GM21515 (cell line): ENCODE results near the gene ADCY9.

Experiments
- ATAC-seq: cut with Tn5 transposase; IDR thresholded peaks from one replicate; pipeline ENCODE4 v1.9.1; 2021; ENCODE audit not compliant: unreplicated experiment

ADCY9 gene

DNA sequence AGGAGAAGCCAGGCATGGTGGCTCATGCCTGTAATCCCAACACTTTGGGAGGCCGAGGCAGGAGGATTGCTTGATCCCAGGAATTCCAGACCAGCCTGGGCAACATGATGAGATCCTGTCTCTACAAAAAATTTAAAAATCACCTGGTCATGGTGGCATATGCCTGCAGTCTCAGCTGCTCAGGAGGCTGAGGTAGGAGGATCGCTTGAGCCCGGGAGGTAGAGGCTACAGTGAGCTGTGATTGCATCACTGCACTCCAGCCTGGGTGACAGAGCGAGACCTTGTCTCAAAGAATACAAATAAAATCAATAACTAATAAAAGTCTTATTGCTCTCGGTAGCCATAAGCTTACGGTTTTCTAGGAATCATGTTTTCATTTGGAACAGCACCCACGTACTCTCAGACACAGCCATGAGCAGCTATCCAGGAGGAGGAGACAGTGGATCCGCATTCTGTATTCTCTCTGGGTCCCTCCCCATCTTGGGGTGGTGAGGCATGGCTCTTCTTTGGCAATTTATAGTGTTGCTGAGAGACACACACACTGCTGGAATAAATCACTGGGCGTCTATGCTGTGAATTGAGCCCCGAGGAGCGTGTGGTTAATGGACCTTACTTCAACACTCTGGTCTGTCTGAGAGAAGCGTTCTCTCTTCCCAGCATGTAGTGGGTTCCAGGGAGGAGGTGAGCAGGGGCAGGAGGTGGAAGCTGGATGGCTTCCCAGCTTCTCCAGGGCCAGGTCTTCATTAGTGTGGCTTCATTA, 8.5 kb upstream of the ADCY9 start:
- ATAC-seq, result no peak

DNA sequence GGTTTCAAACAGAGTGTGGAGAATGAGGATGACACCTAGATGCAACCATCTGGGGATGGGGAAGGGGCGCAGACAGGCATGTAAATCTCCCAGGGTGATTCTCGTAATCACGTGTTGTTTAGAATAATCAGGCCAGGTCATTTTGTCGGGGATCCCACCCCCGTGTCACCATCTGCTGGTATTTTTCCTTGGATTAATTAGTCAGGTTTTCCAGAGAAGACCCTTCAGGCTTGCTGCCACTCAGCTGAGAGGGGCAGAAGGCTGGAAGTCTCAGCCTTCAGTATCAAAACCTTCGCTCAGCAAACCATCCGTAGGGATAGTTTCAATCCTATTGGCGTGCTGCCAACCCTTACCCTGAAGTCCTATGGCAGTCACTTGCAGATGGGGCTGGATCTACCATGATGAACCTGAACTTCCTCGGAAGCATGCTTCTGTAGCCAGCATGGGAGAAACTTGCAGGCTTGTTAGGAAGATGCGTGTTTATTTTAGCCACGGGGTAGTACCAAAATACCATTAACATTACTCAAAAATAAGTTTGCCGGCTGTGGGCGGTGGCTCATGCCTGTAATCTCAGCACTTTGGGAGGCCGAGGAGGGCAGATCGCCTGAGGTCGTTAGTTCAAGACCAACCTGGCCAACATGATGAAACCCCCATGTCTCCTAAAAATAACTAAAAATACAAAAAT, 7.5 kb upstream of the ADCY9 start:
- ATAC-seq, result no peak

GRCh38 chr16:4120176-4120575, 3.9 kb upstream of the ADCY9 start:
- ATAC-seq, result no peak

DNA sequence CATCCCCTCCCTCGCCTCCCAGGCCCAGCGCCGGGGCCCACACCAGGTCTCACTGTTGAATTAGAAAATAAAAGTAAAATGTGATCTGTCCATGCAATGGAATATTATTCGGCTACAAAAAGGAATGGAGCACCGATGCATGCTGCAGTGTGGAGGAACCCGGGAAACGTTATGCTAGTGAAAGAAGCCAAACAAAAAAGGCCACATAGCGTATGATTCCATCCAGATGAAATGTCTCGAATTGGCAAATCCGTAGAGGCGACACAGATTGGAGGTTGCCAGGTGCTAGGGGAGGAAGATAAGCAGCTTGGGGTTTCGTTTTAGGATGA, 972 bp upstream of the ADCY9 start:
- no peak for ATAC-seq

- peak; percentile 29 for ATAC-seq
Observed at GRCh38 chr16:4115949-4116318, 308 bp downstream of the ADCY9 start.

DNA sequence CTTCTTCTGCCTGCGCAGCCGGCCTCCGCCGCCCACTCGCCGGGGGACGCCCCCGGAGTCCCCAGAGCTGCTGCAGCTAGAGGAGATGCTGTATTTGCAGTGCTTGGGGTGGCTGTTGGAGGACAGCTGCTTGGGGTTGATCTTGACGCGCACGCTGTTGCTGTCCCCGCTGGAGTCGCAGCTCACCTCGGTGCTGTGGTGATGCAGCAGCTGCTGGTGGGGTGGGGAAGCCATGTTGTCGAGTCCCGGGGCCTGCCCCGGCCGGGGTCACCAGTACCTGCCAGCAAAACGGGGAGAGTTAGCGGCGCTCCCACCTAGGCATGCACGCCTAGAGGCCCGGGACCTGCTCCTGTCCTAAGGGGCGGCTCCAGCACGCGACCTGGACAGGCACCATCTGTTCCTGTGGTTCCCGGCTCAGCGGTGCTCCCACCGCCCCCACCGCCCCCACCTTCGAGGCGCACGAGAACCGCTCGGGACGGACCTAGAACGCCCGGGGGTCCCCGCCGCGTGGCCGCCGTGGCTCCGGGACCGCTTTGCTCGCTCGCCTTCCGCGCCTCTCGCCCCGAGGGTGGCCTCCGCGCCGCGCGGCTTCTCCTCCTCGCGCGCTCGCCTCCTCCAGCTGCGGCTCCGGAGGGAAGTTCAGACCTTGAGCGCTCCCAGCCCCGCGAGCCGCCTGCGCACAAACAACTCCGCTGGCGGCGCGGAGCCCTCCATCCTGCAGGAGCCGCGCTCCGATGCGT, 863 bp downstream of the ADCY9 start:
- peak; percentile 33 for ATAC-seq

DNA sequence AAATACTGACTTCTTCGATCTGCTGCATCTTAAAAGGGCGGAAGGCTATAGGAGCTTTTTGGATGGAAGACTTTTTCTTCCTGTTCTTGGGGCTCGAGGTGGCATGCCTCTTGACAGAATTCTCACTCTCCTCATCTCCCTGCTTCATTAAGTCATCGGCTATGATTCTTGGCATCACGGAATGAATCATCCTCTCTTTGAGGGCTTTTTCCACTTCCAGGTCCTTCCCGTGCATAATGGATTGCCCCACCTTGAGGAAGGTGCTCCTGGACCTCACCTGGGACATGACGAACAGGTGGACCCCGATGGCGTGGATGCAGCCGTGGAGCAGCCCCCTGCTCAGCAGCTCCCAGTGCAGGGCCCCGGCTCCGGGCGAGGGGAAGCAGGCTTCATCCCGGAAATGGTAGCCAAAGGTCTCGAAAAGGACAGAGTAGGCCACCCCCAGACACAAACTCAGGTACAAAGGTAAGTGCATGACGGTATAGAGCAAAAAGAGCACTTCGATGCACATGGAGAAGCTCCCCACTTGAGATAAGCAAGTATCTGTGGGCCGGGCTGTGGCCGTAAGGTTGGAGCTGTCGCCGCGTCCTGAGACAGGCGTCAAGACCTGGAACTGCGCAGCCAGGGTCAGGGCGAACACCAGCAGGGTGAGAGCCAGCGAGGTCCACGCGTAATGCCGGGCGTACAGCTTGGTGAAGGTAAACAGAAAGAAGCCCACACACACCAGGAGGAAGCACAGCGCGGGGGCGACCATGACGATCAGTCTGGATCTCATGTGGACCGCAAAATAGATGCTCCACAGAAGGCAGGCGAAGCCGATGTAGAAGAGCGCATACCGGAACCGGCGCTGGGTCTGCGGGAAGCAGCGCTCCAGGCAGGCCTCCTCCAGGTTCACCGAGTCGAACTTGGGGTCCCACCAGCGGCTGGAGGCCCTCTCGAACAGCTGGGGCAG, 1.7 kb downstream of the ADCY9 start:
- ATAC-seq, result no peak

DNA sequence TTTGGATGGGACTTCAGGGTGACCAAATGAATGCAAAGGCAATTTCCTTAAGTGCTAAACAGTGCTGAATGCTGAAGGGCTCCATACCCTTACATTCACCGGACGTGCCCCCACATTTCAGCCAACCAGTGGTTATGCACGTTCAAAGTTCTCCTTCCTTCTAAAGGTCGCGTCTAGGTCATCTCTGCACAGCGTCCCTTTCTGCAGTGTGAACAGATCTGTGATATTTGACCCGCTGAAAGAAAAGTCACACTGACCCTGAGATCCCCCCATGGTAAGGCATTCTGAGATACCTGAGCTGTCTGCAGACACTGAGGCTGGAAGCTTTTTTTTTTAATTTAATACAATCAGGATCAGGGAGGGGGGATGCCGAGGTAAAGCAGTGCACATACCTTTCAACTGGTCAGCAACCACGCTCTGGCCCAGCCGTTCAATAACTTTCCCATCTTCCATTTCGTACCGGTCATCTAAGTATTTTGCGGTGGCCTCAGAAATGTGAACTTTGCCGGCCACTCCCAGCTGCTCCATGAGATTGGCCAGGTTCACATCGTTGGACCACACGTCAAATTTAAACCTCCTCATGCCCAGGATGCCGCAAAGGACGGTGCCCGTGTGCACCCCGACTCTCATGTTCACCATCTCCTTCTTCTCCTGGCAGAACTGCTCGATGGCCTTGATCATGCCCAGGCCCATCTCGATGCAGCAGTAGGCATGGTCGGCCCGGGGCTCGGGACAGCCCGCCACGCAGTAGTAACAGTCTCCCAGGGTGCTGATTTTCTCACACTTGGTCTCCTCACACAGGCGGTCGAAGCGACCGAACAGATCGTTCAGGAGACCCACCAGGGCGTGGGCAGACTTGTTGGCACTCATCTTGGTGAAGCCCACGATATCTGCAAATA, 2.6 kb downstream of the ADCY9 start:
- ATAC-seq, result no peak

DNA sequence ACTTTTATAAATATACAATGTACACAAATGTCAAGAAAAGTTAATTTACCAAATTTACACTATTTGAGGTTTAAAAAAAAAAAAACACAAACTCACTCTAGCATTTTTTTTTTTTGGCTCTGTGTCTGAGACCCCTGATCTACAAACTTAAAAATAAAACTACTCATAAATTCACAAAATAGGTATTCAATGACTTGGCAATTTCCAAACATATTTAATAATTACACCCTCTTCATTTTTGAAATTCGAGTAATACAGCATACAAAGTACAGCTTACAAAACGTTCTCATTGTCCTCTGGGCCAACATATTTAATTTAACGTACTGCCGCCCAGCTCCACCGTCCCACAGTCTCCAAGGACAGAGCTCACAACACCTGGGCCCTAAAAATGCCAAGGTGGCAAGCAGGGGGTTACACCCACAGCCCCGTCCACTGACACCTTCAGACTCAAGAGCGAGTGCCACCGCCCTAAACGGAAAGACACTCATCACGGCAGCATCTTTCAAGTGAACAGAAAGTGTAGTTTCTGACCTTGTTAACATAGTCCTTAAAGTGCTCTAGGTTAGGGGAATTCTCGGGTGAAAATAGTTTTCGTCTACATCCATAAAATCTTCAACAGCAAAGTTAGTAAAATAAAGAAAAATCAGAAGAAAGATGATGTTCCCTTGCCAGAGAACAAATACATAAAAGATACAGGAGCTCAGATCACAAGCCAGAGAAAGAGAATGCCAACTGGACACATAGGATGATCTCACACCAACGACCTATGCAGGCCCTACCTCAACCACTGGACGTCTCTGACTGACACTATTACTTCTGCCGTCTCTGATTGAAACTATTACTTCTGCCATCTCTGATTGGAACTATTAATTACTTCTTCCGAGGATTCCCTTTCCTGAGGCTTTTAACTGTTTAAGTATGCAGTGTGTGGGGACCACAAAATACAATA, 4.2 kb downstream of the ADCY9 start:
- ATAC-seq, result no peak

DNA sequence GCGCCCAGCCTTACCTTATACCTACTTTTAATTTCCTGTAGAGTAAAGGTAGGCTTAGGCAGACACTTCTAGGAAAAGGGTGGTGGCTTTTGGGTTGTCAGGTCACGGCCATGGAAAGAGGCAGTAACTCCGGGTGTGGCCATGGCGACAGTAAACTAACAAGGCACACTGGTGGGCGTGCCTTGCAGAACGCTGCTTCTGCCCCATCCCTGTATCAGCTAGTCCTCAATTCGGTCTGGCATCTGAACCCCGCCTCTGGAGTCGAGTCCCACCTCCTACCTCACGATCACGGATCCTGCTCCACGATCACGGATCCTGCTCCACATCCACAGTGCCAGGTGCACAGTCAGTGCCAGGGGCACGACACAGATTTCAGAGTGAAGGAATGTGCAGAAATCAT, 5.6 kb downstream of the ADCY9 start:
- no peak for ATAC-seq

- no peak for ATAC-seq
Observed at GRCh38 chr16:4110065-4110464, 6.2 kb downstream of the ADCY9 start.

- no peak for ATAC-seq
Observed at GRCh38 chr16:4109250-4109736, 6.9 kb downstream of the ADCY9 start.

GRCh38 chr16:4106516-4106915, 9.7 kb downstream of the ADCY9 start:
- ATAC-seq, result no peak

- no peak for ATAC-seq
Observed at GRCh38 chr16:4105848-4106247, 10.4 kb downstream of the ADCY9 start.

GRCh38 chr16:4103745-4104144, 12.5 kb downstream of the ADCY9 start:
- no peak for ATAC-seq

DNA sequence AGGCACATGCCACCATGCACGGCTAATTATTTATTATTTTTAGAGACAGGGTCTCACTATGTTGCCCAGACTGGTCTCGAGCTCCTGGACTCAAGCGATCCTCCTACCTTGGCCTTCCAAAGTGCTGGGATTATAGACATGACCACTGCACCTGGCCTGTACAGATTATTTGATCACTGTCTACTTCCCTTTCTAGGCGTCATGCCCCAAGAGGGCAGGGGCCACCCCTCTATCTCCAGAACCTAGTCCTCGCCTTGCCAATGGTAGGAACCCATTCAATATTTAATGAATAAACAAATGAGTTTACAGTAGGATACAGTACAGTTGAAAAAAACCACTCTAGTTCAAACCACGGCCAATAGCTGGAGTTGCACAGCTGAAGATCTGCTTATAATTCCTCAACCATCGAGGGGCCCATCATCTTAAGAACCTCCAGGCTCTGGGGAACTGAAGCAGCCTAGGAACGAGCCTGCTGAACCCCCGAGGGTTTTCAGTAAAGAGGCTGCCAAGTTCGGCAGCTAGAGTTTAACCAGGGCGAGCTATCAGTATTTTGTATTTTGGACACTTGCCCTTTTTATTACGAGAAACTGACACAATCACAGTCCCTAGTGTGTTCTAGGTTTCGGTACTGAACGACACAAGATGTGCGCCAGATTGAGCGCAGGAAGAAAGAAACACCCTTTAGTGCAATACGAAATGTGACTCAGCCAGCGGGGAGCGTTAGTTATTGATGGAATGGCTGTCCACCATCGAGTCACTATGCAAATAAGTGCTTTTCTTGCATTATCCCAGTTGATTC, 14.6 kb downstream of the ADCY9 start:
- ATAC-seq, result no peak

- ATAC-seq, result no peak
Observed at GRCh38 chr16:4098501-4098900, 17.7 kb downstream of the ADCY9 start.

DNA sequence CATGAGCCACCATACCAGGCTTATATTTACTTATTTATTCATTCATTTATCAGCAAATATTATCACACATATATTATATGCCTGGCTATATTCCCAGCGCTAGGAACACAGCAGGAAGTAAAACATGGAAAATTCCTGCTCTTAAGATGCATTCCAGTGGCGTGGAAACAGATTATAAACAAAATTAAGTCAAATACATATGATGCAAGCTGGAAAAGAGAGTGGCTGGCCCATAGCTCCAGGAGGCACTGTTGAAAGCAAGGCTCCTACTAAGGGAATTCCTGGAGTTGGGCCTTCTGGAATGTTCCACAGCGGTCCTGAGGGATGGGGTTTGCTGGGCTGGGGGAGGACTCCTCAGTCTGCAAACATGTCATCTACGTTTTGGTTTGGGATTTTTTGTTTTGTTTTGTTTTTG, 18.4 kb downstream of the ADCY9 start:
- ATAC-seq, result no peak
